COLO668 (cell line): ENCODE results near the gene WDR7.

Experiments
- DNase-seq: peaks from one replicate; lab custom pipeline; 2025; ENCODE audit not compliant: unreplicated experiment; lab: John Stamatoyannopoulos, UW

Gene WDR7

GRCh38 chr18:56650944-56651770 lies at the start of gene WDR7:
TSS of gene WDR7 (plus strand) at chr18:56651359. CDS start at chr18:56672516, 21,157 bp downstream.
- peak; percentile 98 for DNase-seq

- DNase-seq = no peak
These were observed 44.5 kb upstream of the WDR7 start for GRCh38 chr18:56606618-56607017.

GRCh38 chr18:56615738-56616520 lies 35.2 kb upstream of the WDR7 start:
- DNase-seq = no peak

GRCh38 chr18:56627991-56628390 lies 23.2 kb upstream of the WDR7 start:
- DNase-seq = no peak

- no peak for DNase-seq
These were observed 18.8 kb upstream of the WDR7 start for GRCh38 chr18:56632070-56633022.

GRCh38 chr18:56635007-56635406 lies 16.2 kb upstream of the WDR7 start:
- no peak for DNase-seq

- DNase-seq = no peak
These were observed 14.0 kb upstream of the WDR7 start for GRCh38 chr18:56637176-56637575.

GRCh38 chr18:56637711-56638231 lies 13.4 kb upstream of the WDR7 start:
- DNase-seq = no peak

- peak; percentile 100 for DNase-seq
These were observed 12.7 kb upstream of the WDR7 start, which contains the start of gene TXNL1 for GRCh38 chr18:56638232-56639103. TSS of gene TXNL1 (minus strand) at chr18:56638592. CDS start at chr18:56638440, 152 bp downstream.

GRCh38 chr18:56639104-56639381 lies 12.1 kb upstream of the WDR7 start:
- peak; percentile 33 for DNase-seq

GRCh38 chr18:56639571-56639970 lies 11.6 kb upstream of the WDR7 start:
- no peak for DNase-seq

GRCh38 chr18:56641714-56642337 lies 9.3 kb upstream of the WDR7 start:
- DNase-seq = no peak

- no peak for DNase-seq
These were observed 7.8 kb upstream of the WDR7 start for GRCh38 chr18:56643381-56643780.

- no peak for DNase-seq
These were observed 5.6 kb upstream of the WDR7 start for GRCh38 chr18:56645415-56646016.

- no peak for DNase-seq
These were observed 4.1 kb upstream of the WDR7 start for GRCh38 chr18:56647071-56647470.

- DNase-seq = no peak
These were observed 2.9 kb upstream of the WDR7 start for GRCh38 chr18:56647951-56648893.

GRCh38 chr18:56649996-56650395 lies 1.2 kb upstream of the WDR7 start:
- no peak for DNase-seq

GRCh38 chr18:56651771-56652092 lies 573 bp downstream of the WDR7 start:
- no peak for DNase-seq
